D721Med (cell line): ENCODE measurements around the gene OR14A16.

Experiments
- DNase-seq: peaks from one replicate; pipeline ENCODE4 v3.0.0; 2011; ENCODE audit warnings: low spot score; ENCODE audit not compliant: insufficient read length
- FAIRE-seq: peaks from 2 replicates; lab custom pipeline; 2011; peaks lifted over from hg19 to GRCh38; lab: Jason Lieb, UNC
- CTCF ChIP-seq: IDR thresholded peaks from 2 replicates; pipeline ENCODE4 v1.5.1; 2012; ENCODE audit warnings: mild to moderate bottlenecking, control low read depth; ENCODE audit not compliant: insufficient read depth; ENCODE audit errors: missing control alignments

Gene OR14A16

GRCh38 chr1:247824023-247824422, at the start of gene OR14A16:
Gene OR14A16 (minus strand): TSS chr1:247824119. CDS start chr1:247815729, 8,390 bp downstream.
- TF ChIP-seq CTCF: no peak
- DNase-seq: no peak
- no peak for FAIRE-seq

- FAIRE-seq (peak; percentile 98), DNase-seq (peak; percentile 91)
- no peak for TF ChIP-seq CTCF
These were observed 41.5 kb upstream of the OR14A16 start for GRCh38 chr1:247865416-247865815.

GRCh38 chr1:247864644-247865043, 40.7 kb upstream of the OR14A16 start:
- no peak for TF ChIP-seq CTCF
- DNase-seq (no peak), FAIRE-seq (no peak)

- no peak for DNase-seq
- FAIRE-seq: no peak
- no peak for TF ChIP-seq CTCF
These were observed 38.8 kb upstream of the OR14A16 start for GRCh38 chr1:247862756-247863155.

GRCh38 chr1:247857985-247858619, 34.2 kb upstream of the OR14A16 start:
- no peak for TF ChIP-seq CTCF
- FAIRE-seq (peak; percentile 72), DNase-seq (no peak)

GRCh38 chr1:247857069-247857984, 33.4 kb upstream of the OR14A16 start, which contains the start of gene TRIM58:
Gene TRIM58 (plus strand): TSS chr1:247857187. CDS start chr1:247857247, 60 bp downstream.
- TF ChIP-seq CTCF: peak; percentile 73
- no peak for FAIRE-seq
- peak; percentile 86 for DNase-seq
